AG08396 (cell line): ENCODE results near the gene CACNA1A.
A peak's percentile ranks its signal among the peaks of the same experiment; 100 is the strongest.
"Not testable (repeated sequence)": the region's sequence is repeated elsewhere in the genome, so short reads cannot be mapped to it uniquely, and the experiment has no call there.

Experiments
- DNase-seq: peaks from one replicate; pipeline ENCODE4 v3.0.0; 2012; ENCODE audit warnings: low spot score, mixed read lengths

The CACNA1A gene

GRCh38 chr19:13427273-13428051 is 78.8 kb downstream of the CACNA1A start:
- DNase-seq = no peak

- DNase-seq = not testable (repeated sequence)
Measured at GRCh38 chr19:13425875-13426274, 80.4 kb downstream of the CACNA1A start.

- no peak for DNase-seq
Measured at GRCh38 chr19:13425151-13425550, 81.1 kb downstream of the CACNA1A start.

GRCh38 chr19:13420780-13421179 is 85.5 kb downstream of the CACNA1A start:
- DNase-seq = no peak

GRCh38 chr19:13417054-13417453 is 89.2 kb downstream of the CACNA1A start:
- DNase-seq = no peak

GRCh38 chr19:13411899-13412298 is 94.4 kb downstream of the CACNA1A start:
- DNase-seq = no peak

- DNase-seq = no peak
Measured at GRCh38 chr19:13410946-13411345, 95.3 kb downstream of the CACNA1A start.

- no peak for DNase-seq
Measured at GRCh38 chr19:13408889-13409518, 97.3 kb downstream of the CACNA1A start.

GRCh38 chr19:13404236-13404635 is 102.0 kb downstream of the CACNA1A start:
- DNase-seq = no peak

- DNase-seq = peak; percentile 16
Measured at GRCh38 chr19:13401388-13401787, 104.9 kb downstream of the CACNA1A start.

GRCh38 chr19:13400296-13400695 is 106.0 kb downstream of the CACNA1A start:
- DNase-seq = no peak

- DNase-seq = no peak
Measured at GRCh38 chr19:13399746-13400145, 106.5 kb downstream of the CACNA1A start.

GRCh38 chr19:13398780-13399726 is 107.2 kb downstream of the CACNA1A start:
- peak; percentile 71 for DNase-seq

- DNase-seq = no peak
Measured at GRCh38 chr19:13398182-13398581, 108.1 kb downstream of the CACNA1A start.

GRCh38 chr19:13396250-13397080 is 109.8 kb downstream of the CACNA1A start:
- peak; percentile 52 for DNase-seq

- no peak for DNase-seq
Measured at GRCh38 chr19:13382633-13382938, 123.7 kb downstream of the CACNA1A start.

- DNase-seq = no peak
Measured at GRCh38 chr19:13381827-13382632, 124.2 kb downstream of the CACNA1A start.

- no peak for DNase-seq
Measured at GRCh38 chr19:13376537-13376936, 129.7 kb downstream of the CACNA1A start.

GRCh38 chr19:13373599-13373998 is 132.7 kb downstream of the CACNA1A start:
- DNase-seq = no peak

GRCh38 chr19:13370948-13371347 is 135.3 kb downstream of the CACNA1A start:
- DNase-seq = no peak
